ENCODE data around the gene RNF166. TPM values are rescaled to one million over a fixed set of nuclear protein-coding genes. Genes with fewer than 3 reads are reported as not detected.
A peak's percentile ranks its signal among the peaks of the same experiment; 100 is the strongest.

Gene RNF166
- total and polyA plus RNA-seq, 2 of the 13 experiments (the other 11 are each of a cell fraction or from before 2014, with no cell fraction given): 21.4 to 23.0 TPM

- no peak for TF ChIP-seq ARID3A (IDR thresholded peaks at IDR 0.05; ENCODE audit: low read depth, low read length)
- peak; percentile 84 for TF ChIP-seq SALL1 (CRISPR knock-in tag; IDR thresholded peaks at IDR 0.05)
- no peak for TF ChIP-seq SYNCRIP (IDR thresholded peaks at IDR 0.05; ENCODE audit: insufficient read depth, low read depth, low read length)
- peak; percentile 89 for TF ChIP-seq HDAC2 (CRISPR knock-in tag; IDR thresholded peaks at IDR 0.05)
- TF ChIP-seq ZNF780A (CRISPR knock-in tag; IDR thresholded peaks at IDR 0.05): no peak
- TF ChIP-seq HMGA1 (CRISPR knock-in tag; conservative IDR thresholded peaks at IDR 0.05): no peak
- no peak for TF ChIP-seq ZNF652 (CRISPR knock-in tag; IDR thresholded peaks at IDR 0.05; ENCODE audit: borderline replicate concordance, low read depth)
- no peak; the same call in 1 of the 2 replicates for TF ChIP-seq ATF1 (CRISPR knock-in tag; IDR thresholded peaks at IDR 0.05)
- TF ChIP-seq U2AF1 (optimal IDR thresholded peaks at IDR 0.05; ENCODE audit: low read depth, low read length): peak; percentile 72
- TF ChIP-seq TOE1 (CRISPR knock-in tag; IDR thresholded peaks at IDR 0.05): no peak; the same call in 1 of the 2 replicates
- peak; percentile 99 for TF ChIP-seq HIVEP1 (CRISPR knock-in tag; IDR thresholded peaks at IDR 0.05)
- no peak for TF ChIP-seq SETDB1 (CRISPR knock-in tag; IDR thresholded peaks at IDR 0.05; ENCODE audit: borderline replicate concordance)
- TF ChIP-seq EEA1 (CRISPR knock-in tag; IDR thresholded peaks at IDR 0.05; ENCODE audit: borderline replicate concordance): peak; percentile 82; the same call in 1 of the 2 replicates
- TF ChIP-seq SP5 (CRISPR knock-in tag; IDR thresholded peaks at IDR 0.05; ENCODE audit: borderline replicate concordance, low read depth): peak; percentile 92
- TF ChIP-seq ZNF318 (CRISPR knock-in tag; IDR thresholded peaks at IDR 0.05): no peak
- no peak; the same call in 1 of the 2 replicates for TF ChIP-seq ZC3H13 (CRISPR knock-in tag; IDR thresholded peaks at IDR 0.05)
- peak; percentile 77 for TF ChIP-seq ZKSCAN8 (CRISPR knock-in tag; IDR thresholded peaks at IDR 0.05; ENCODE audit: borderline replicate concordance)
- TF ChIP-seq ZNF530 (CRISPR knock-in tag; IDR thresholded peaks at IDR 0.05; ENCODE audit: low read depth): no peak
Measured at GRCh38 chr16:88651276-88651988, 54.8 kb downstream of the RNF166 start (continued).
